K562 (cell line): ENCODE data around the gene ZNF628. TPM values are rescaled to one million over a fixed set of nuclear protein-coding genes. Genes with fewer than 3 reads are reported as not detected.

Experiments used
- ARNT ChIP-seq, 2 experiments: fragments of 450-650 bp; IDR thresholded peaks; 2 replicates each; pipeline ENCODE4 v1.6.1; 2016; ENCODE audit warnings: mild to moderate bottlenecking in 1 of 2
- BHLHE40 ChIP-seq: IDR thresholded peaks from 2 replicates; pipeline ENCODE4 v1.6.1; 2011; ENCODE audit warnings: low read length, improper control_type of control experiment
- CHD2 ChIP-seq: IDR thresholded peaks from 2 replicates; pipeline ENCODE4 v1.6.1; 2011; ENCODE audit warnings: low read depth, low read length
- KLF6 ChIP-seq: fragments of 250-450 bp; sonication (Bioruptor Pico); IDR thresholded peaks from 2 replicates; pipeline ENCODE4 v1.4.0; 2020; ENCODE audit warnings: mild to moderate bottlenecking, moderate library complexity, borderline replicate concordance
- OTX1 ChIP-seq: fragments of 450-650 bp; formaldehyde crosslinking; IDR thresholded peaks from 2 replicates; pipeline ENCODE4 v1.4.0; 2022; ENCODE audit warnings: mild to moderate bottlenecking
- PATZ1 ChIP-seq: fragments of 250-450 bp; sonication (Bioruptor Pico); IDR thresholded peaks from 2 replicates; pipeline ENCODE4 v1.5.0; 2020; ENCODE audit warnings: mild to moderate bottlenecking, borderline replicate concordance
- PRPF4 ChIP-seq: fragments of 200-400 bp; formaldehyde crosslinking; IDR thresholded peaks from one replicate; pipeline ENCODE4 v1.6.1; 2017; ENCODE audit warnings: low read length, low read depth, mild to moderate bottlenecking; ENCODE audit not compliant: insufficient read depth, poor library complexity, severe bottlenecking
- TRIM24 ChIP-seq, 2 experiments: fragments of 450-650 bp; IDR thresholded peaks; 2 replicates each; pipeline ENCODE4 v1.6.1; 2016
- ZBTB2 ChIP-seq: fragments of 450-650 bp; IDR thresholded peaks from 2 replicates; pipeline ENCODE4 v1.6.1; 2016; ENCODE audit warnings: antibody characterized with exemption
- ZNF444 ChIP-seq: fragments of 250-450 bp; sonication (Bioruptor Pico); IDR thresholded peaks from 2 replicates; pipeline ENCODE4 v1.4.0; 2020; ENCODE audit warnings: mild to moderate bottlenecking, moderate library complexity
- polyA plus RNA-seq, 8 experiments: library from polyadenylated mRNA; depleted of rRNA in 4 of 8; stranded (reverse) in 5 of 8; unstranded in 3 of 8; fragments of >200 nt; fragmentation: Nextera tagmentation in 2 of 8; fragmentation: Illumina TruSeq in 1 of 8; extraction: Ambion mirVana in 2 of 8; extraction: Trizol in 1 of 8; gene quantifications; 2 replicates each; pipeline versions ENCODE4 v1.2.1 to v1.2.3, GENCODE V29; 2011 to 2014; ENCODE audit warnings: inconsistent platforms in 1 of 8, missing spikeins in 1 of 8
- total RNA-seq, 7 experiments: library from RNA; depleted of rRNA in 6 of 7; stranded (reverse); fragments of >200 nt in 6 of 7; fragmentation: Illumina TruSeq in 2 of 7; extraction: Trizol in 2 of 7; gene quantifications; 2 replicates each; pipeline versions ENCODE4 v1.2.1 to v1.2.3, GENCODE V29; 2011 to 2021; ENCODE audit warnings: low replicate concordance in 1 of 7
- TF ChIP-seq, protein P1 (sequence below), 2 experiments: fragments of 450-650 bp in 1 of 2; sonication (generic) in 1 of 2; formaldehyde crosslinking in 1 of 2; IDR thresholded peaks; 2 replicates each; pipeline versions ENCODE4 v1.7.1 to v1.9.0; 2016 to 2022; ENCODE audit warnings: inconsistent platforms in 1 of 2, mild to moderate bottlenecking in 1 of 2, missing genetic modification reagents in 1 of 2
- TF ChIP-seq, protein P2 (sequence below): sonication (generic); formaldehyde crosslinking; IDR thresholded peaks from 2 replicates; pipeline ENCODE4 v1.8.0; 2022; ENCODE audit warnings: missing genetic modification reagents, mild to moderate bottlenecking, moderate library complexity, borderline replicate concordance

Gene ZNF628
- total and polyA plus RNA-seq, 9 of the 15 experiments (the other 6 are each of a cell fraction or from before 2014, with no cell fraction given) = 0.13 to 13.6 (median 2.2) TPM; not detected in 3

DNA sequence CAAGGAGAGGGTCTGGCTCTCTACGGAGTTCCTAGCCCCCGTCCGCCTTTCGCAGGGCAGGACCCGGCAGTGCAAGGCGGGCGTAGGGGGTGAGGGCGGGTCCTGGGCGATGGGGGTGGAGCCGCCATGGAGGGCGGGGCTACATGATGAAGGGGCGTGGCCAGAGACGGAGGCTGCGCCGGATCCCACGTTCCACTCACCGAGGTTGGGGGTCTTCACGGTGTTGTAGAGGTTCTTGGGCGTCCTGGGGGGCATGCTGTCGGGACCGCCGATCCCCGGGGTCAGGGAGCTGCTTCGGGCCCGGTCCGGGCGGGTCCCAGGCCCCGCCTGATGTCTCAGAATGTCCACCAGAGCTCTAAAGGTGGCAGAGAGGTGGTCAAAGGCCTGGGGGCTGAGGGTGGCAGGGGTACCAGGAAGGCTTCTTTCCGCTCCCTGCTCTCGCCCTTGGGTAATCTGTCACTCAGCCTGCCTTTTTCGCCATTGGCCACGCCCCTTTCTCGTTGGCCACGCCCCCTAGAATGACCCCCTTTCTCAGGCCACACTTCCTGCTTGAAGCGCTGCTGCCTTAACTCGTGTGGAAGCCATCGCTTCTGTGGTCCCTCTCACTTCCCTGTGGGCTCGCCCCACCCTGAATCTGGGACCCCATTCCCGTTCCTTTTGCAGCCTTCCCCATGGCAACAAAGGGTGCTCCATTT lies 35.9 kb upstream of the ZNF628 start (continued):
- TF ChIP-seq, protein P1, sequence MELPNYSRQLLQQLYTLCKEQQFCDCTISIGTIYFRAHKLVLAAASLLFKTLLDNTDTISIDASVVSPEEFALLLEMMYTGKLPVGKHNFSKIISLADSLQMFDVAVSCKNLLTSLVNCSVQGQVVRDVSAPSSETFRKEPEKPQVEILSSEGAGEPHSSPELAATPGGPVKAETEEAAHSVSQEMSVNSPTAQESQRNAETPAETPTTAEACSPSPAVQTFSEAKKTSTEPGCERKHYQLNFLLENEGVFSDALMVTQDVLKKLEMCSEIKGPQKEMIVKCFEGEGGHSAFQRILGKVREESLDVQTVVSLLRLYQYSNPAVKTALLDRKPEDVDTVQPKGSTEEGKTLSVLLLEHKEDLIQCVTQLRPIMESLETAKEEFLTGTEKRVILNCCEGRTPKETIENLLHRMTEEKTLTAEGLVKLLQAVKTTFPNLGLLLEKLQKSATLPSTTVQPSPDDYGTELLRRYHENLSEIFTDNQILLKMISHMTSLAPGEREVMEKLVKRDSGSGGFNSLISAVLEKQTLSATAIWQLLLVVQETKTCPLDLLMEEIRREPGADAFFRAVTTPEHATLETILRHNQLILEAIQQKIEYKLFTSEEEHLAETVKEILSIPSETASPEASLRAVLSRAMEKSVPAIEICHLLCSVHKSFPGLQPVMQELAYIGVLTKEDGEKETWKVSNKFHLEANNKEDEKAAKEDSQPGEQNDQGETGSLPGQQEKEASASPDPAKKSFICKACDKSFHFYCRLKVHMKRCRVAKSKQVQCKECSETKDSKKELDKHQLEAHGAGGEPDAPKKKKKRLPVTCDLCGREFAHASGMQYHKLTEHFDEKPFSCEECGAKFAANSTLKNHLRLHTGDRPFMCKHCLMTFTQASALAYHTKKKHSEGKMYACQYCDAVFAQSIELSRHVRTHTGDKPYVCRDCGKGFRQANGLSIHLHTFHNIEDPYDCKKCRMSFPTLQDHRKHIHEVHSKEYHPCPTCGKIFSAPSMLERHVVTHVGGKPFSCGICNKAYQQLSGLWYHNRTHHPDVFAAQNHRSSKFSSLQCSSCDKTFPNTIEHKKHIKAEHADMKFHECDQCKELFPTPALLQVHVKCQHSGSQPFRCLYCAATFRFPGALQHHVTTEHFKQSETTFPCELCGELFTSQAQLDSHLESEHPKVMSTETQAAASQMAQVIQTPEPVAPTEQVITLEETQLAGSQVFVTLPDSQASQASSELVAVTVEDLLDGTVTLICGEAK (IDR thresholded peaks at IDR 0.05) = peak; percentile 46; the same call in 1 of the 2 replicates
- TF ChIP-seq, protein P1 (CRISPR knock-in tag; IDR thresholded peaks at IDR 0.05) = no peak
- TF ChIP-seq PATZ1 (CRISPR knock-in tag) (no peak), ZNF444 (CRISPR knock-in tag) (no peak), ARNT (IDR thresholded peaks at IDR 0.05) (no peak), TRIM24 (IDR thresholded peaks at IDR 0.05) (no peak), PRPF4 (no peak), KLF6 (CRISPR knock-in tag) (no peak), BHLHE40 (no peak), ZBTB2 (no peak), OTX1 (CRISPR knock-in tag) (no peak), CHD2 (no peak)
- TF ChIP-seq, protein P2, sequence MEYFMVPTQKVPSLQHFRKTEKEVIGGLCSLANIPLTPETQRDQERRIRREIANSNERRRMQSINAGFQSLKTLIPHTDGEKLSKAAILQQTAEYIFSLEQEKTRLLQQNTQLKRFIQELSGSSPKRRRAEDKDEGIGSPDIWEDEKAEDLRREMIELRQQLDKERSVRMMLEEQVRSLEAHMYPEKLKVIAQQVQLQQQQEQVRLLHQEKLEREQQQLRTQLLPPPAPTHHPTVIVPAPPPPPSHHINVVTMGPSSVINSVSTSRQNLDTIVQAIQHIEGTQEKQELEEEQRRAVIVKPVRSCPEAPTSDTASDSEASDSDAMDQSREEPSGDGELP (CRISPR knock-in tag) = peak; percentile 13; the same call in 1 of the 2 replicates
